OCI-LY7 (cell line): ENCODE data around the gene TLE6. TPM values are rescaled to one million over a fixed set of nuclear protein-coding genes. Genes with fewer than 3 reads are reported as not detected.
A peak's percentile ranks its signal among the peaks of the same experiment; 100 is the strongest.

Experiments
- BruUV-seq: library from RNA; stranded (reverse); fragments of 400-500 nt; replicated peaks from 2 replicates; lab custom pipeline; 2021; lab: Mats Ljungman, UMichigan
- CTCF ChIA-PET: fragments of 300-600 bp; sonication (Branson Sonifier 250); formaldehyde crosslinking; loops from one replicate; lab custom pipeline; 2022; ENCODE audit warnings: antibody characterized with exemption; ENCODE audit not compliant: unreplicated experiment; lab: Charles Lee
- POLR2A ChIA-PET: fragments of 300-600 bp; sonication (Branson Sonifier 250); formaldehyde crosslinking; loops from one replicate; lab custom pipeline; 2022; ENCODE audit warnings: antibody characterized with exemption; lab: Charles Lee
- DNase-seq: peaks from one replicate; pipeline ENCODE4 v3.0.0-alpha.2; 2015; ENCODE audit warnings: low spot score
- H2AFZ ChIP-seq: fragments of 200-600 bp; sonication (generic), shearing (Covaris generic); 2 replicates; pipeline ENCODE4 v1.6.1; 2014; ENCODE audit warnings: mild to moderate bottlenecking, antibody characterized with exemption, low read length, moderate library complexity
- H3K27ac ChIP-seq: fragments of 200-600 bp; sonication (generic); 2 replicates; pipeline ENCODE4 v1.5.1; 2014; ENCODE audit warnings: mixed run types, low read depth, mild to moderate bottlenecking, moderate library complexity, low read length, inconsistent platforms; ENCODE audit not compliant: poor library complexity, severe bottlenecking
- H3K36me3 ChIP-seq: fragments of 200-600 bp; sonication (generic); 2 replicates; pipeline ENCODE4 v1.6.1; 2014; ENCODE audit warnings: mild to moderate bottlenecking, antibody characterized with exemption, low read length, moderate library complexity, mixed read lengths; ENCODE audit not compliant: insufficient read depth
- H3K4me1 ChIP-seq: fragments of 200-600 bp; sonication (generic); 2 replicates; pipeline ENCODE4 v1.5.1; 2014; ENCODE audit warnings: mild to moderate bottlenecking, low read length; ENCODE audit not compliant: insufficient read depth, poor library complexity, severe bottlenecking
- H3K4me2 ChIP-seq: fragments of 200-600 bp; sonication (generic); 2 replicates; pipeline ENCODE4 v1.6.1; 2014; ENCODE audit warnings: mild to moderate bottlenecking, low read length
- H3K4me3 ChIP-seq: fragments of 200-600 bp; sonication (generic); 2 replicates; pipeline ENCODE4 v1.5.1; 2014; ENCODE audit warnings: mild to moderate bottlenecking, low read depth, low read length; ENCODE audit not compliant: poor library complexity, severe bottlenecking
- H3K79me2 ChIP-seq: fragments of 200-600 bp; sonication (generic); 2 replicates; pipeline ENCODE4 v1.6.1; 2016; ENCODE audit warnings: low read depth, mild to moderate bottlenecking, low read length, moderate library complexity, mixed read lengths; ENCODE audit not compliant: insufficient read depth
- H3K9me2 ChIP-seq: fragments of 200-600 bp; sonication (generic); 2 replicates; pipeline ENCODE4 v1.6.1; 2016; ENCODE audit warnings: mild to moderate bottlenecking, low read length, mixed read lengths; ENCODE audit not compliant: insufficient read depth
- H3K9me3 ChIP-seq: fragments of 200-600 bp; sonication (generic); 2 replicates; pipeline ENCODE4 v1.6.1; 2014; ENCODE audit warnings: mild to moderate bottlenecking, mixed run types, low read length, mixed read lengths
- H4K20me1 ChIP-seq: fragments of 200-600 bp; sonication (generic); 2 replicates; pipeline ENCODE4 v1.6.1; 2014; ENCODE audit warnings: mild to moderate bottlenecking, antibody characterized with exemption, low read length, moderate library complexity, mixed read lengths; ENCODE audit not compliant: insufficient read depth
- EZH2phosphoT487 ChIP-seq: fragments of 200-600 bp; sonication (generic); IDR thresholded peaks from 2 replicates; pipeline ENCODE4 v1.6.1; 2018; ENCODE audit warnings: low read depth, borderline replicate concordance, mild to moderate bottlenecking, mixed run types, antibody characterized with exemption, low read length, moderate library complexity, mixed read lengths
- intact Hi-C: fragments of 100-400 bp; cut with micrococcal nuclease; formaldehyde crosslinking; loops from one replicate; pipeline ENCODE4 v1.10.0; 2022; ENCODE audit not compliant: unreplicated experiment
- total RNA-seq, 2 experiments: library from RNA; depleted of rRNA in 1 of 2; stranded (reverse); fragments of >200 nt in 1 of 2; shearing (Covaris generic) in 1 of 2; gene quantifications; 2 replicates each; pipeline ENCODE4 v1.2.3, GENCODE V29; 2014 to 2022
- TF ChIP-seq, protein P1 (sequence below): fragments of 200-600 bp; sonication (generic); conservative IDR thresholded peaks from 2 replicates; pipeline ENCODE4 v1.5.1; 2014; ENCODE audit warnings: mild to moderate bottlenecking, antibody characterized with exemption, low read length, moderate library complexity, mixed read lengths

Gene TLE6
- total RNA-seq, 2 experiments from 2014 or later, result 15.9 to 21.5 TPM

DNA sequence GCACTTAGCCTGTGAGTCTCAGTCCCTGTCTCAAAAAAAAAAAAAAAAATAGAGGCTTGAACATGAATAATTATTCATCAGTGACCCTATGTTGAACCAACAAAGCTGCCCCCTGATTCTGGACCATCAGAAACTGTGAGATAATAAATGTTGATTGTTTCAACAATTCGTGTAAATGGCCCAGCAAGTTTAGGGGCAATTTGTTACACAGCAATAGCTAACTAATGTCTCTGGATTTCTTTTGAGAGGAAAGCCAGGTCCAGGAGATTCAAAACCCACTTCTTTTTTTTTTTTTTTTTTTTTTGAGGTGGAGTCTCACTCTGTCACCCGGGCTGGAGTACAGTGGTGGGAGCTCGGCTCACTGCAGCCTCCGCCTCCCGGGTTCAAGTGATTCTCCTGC lies 12.5 kb upstream of the TLE6 start:
- no peaks in the 10 kb centered on the region for H4K20me1 ChIP-seq
- ChIA-PET CTCF (no interaction called here), POLR2A (interaction anchor here (0.6 kb wide), 1 partner anchor 345 kb away, joined by 3 read pairs; no protein-coding TSS in a partner anchor)
- intact Hi-C loops, result no loop called here
- H3K9me2 ChIP-seq, result no peaks in the 10 kb centered on the region
- H2AFZ ChIP-seq, result no peak overlapping the region
- peaks cover 4% of the 10 kb centered on the region; the same call in 1 of the 2 replicates for H3K36me3 ChIP-seq
- BruUV-seq, result no TSS peak
- no peak overlapping the region for H3K4me2 ChIP-seq
- H3K79me2 ChIP-seq, result no peaks in the 10 kb centered on the region
- H3K4me1 ChIP-seq, result peaks cover 47% of the 10 kb centered on the region
- peaks cover 17% of the 10 kb centered on the region; the same call in 1 of the 2 replicates for H3K9me3 ChIP-seq
- no peak for TF ChIP-seq EZH2phosphoT487
- TF ChIP-seq, protein P1, sequence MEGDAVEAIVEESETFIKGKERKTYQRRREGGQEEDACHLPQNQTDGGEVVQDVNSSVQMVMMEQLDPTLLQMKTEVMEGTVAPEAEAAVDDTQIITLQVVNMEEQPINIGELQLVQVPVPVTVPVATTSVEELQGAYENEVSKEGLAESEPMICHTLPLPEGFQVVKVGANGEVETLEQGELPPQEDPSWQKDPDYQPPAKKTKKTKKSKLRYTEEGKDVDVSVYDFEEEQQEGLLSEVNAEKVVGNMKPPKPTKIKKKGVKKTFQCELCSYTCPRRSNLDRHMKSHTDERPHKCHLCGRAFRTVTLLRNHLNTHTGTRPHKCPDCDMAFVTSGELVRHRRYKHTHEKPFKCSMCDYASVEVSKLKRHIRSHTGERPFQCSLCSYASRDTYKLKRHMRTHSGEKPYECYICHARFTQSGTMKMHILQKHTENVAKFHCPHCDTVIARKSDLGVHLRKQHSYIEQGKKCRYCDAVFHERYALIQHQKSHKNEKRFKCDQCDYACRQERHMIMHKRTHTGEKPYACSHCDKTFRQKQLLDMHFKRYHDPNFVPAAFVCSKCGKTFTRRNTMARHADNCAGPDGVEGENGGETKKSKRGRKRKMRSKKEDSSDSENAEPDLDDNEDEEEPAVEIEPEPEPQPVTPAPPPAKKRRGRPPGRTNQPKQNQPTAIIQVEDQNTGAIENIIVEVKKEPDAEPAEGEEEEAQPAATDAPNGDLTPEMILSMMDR, result no peak
- H3K27ac ChIP-seq, result no peak overlapping the region
- no peak overlapping the region for H3K4me3 ChIP-seq
- DNase-seq, result no peak

DNA sequence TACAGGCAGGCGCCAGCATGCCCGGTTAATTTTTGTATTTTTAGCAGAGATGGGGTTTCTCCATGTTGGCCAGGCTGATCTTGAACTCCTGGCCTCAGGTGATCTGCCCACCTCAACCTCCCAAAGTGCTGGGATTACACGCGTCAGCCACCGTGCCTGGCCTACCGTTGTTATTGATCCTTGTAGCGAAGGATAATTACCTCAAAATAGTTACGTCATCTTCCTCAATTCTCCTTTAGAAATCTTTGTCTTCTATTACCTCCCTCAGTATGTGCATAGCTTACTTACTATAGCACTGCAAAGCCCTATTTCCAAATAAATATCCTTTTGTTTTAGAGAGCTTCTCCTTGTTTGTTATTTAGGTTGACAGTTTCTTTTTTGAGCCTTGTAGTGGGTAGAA lies 9.4 kb upstream of the TLE6 start:
- Histone ChIP-seq H2AFZ (no peak overlapping the region; the same call in 1 of the 2 replicates), H3K9me3 (peaks cover 17% of the 10 kb centered on the region; the same call in 1 of the 2 replicates), H4K20me1 (no peaks in the 10 kb centered on the region), H3K9me2 (no peaks in the 10 kb centered on the region), H3K4me2 (0 out of 2 replicates have a peak overlapping the region, but pooled peaks have one; percentile 57), H3K36me3 (peaks cover 4% of the 10 kb centered on the region; the same call in 1 of the 2 replicates), H3K4me3 (no peak overlapping the region), H3K79me2 (no peaks in the 10 kb centered on the region), H3K4me1 (peaks cover 67% of the 10 kb centered on the region), H3K27ac (peak overlapping the region; percentile 98)
- ChIA-PET CTCF (no interaction called here), POLR2A (interaction anchor here (1.4 to 1.7 kb wide), 2 partner anchors 9 to 75 kb away, joined by 3 to 9 read pairs; partner anchors contain the start of gene TLE6)
- no TSS peak for BruUV-seq
- TF ChIP-seq, protein P1, result no peak
- TF ChIP-seq EZH2phosphoT487, result no peak
- intact Hi-C loops, result no loop called here
- DNase-seq, result no peak

DNA sequence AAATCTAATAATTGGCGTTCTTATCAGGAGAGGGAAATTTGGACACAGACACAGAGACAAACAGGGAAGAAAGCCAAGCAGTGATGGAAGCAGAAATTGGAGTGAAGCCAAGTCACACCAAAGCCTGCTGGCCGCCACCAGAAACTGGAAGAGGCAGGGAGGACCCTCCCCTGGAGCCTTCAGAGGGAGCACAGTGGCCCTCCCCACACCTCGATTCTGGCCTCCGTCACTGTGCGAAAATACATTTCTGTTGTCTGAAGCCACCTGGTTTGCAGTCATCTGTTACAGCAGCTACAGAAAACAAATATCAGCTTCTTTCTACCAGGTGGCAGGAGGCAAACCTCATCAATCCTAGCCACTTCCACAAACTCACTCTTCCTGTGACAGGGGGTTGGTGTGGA lies 8.3 kb upstream of the TLE6 start:
- H3K4me3 ChIP-seq, result peak overlapping the region; percentile 35
- peaks cover 4% of the 10 kb centered on the region; the same call in 1 of the 2 replicates for H3K36me3 ChIP-seq
- ChIA-PET CTCF (interaction anchor here (0.6 to 1.0 kb wide), 2 partner anchors 67 to 346 kb away, joined by 3 to 5 read pairs; no protein-coding TSS in a partner anchor), POLR2A (interaction anchor here (0.6 to 1.7 kb wide), 6 partner anchors 10 to 99 kb away, joined by 3 to 6 read pairs (median 4); no protein-coding TSS in a partner anchor)
- H3K9me3 ChIP-seq, result peaks cover 17% of the 10 kb centered on the region; the same call in 1 of the 2 replicates
- intact Hi-C loops, result loop anchor here (1.0 kb wide), 2 partner anchors 67 to 96 kb away; no protein-coding TSS in a partner anchor
- no peaks in the 10 kb centered on the region for H3K79me2 ChIP-seq
- no peaks in the 10 kb centered on the region for H3K9me2 ChIP-seq
- TF ChIP-seq, protein P1, result 0 out of 2 replicates have a peak, but pooled peaks have one; percentile 23
- TF ChIP-seq EZH2phosphoT487, result no peak
- H2AFZ ChIP-seq, result peak overlapping the region; percentile 67; the same call in 1 of the 2 replicates
- H3K27ac ChIP-seq, result peak overlapping the region; percentile 98
- BruUV-seq, result no TSS peak
- H3K4me1 ChIP-seq, result peaks cover 67% of the 10 kb centered on the region
- DNase-seq, result peak; percentile 94
- no peaks in the 10 kb centered on the region for H4K20me1 ChIP-seq
- H3K4me2 ChIP-seq, result peak overlapping the region; percentile 57
